ENCODE results near the gene GPLD1. TPM values are rescaled to one million over a fixed set of nuclear protein-coding genes. Genes with fewer than 3 reads are reported as not detected.
"Not testable (repeated sequence)": the region's sequence is repeated elsewhere in the genome, so short reads cannot be mapped to it uniquely, and the experiment has no call there.

The GPLD1 gene
- total RNA-seq, 6 experiments from 2014 or later, result 19.9 to 53.0 (median 38.9) TPM

GRCh38 chr6:24426729-24427446 lies 62.5 kb downstream of the GPLD1 start:
- DNase-seq (no peak), ATAC-seq (peak in 1 of 4 donors; percentile 23)
- intact Hi-C loops (cut with DNase I), result loop anchor here in 1 of 2 donors (5.0 kb wide), 1 partner anchor 95 kb away; no protein-coding TSS in a partner anchor
- WGBS (ENCODE audit: insufficient coverage, low coverage, low lambda C conversion rate, missing lambda C conversion rate), result 83% methylated on average over 10 of the region's 10 CpGs
- no peak overlapping the region for H3K27ac ChIP-seq
- no peak overlapping the region for H3K4me3 ChIP-seq
- no peaks in the 10 kb centered on the region for H3K27me3 ChIP-seq
- TF ChIP-seq POLR2A (IDR thresholded peaks at IDR 0.05), result no peak
- TF ChIP-seq CTCF (IDR thresholded peaks at IDR 0.05), result no peak
- H3K9me3 ChIP-seq, result no peaks in the 10 kb centered on the region
- H3K4me1 ChIP-seq, result no peaks in the 10 kb centered on the region
- peaks cover 5 to 88% (median 33%) of the 10 kb centered on the region in 4 donors for H3K36me3 ChIP-seq

DNA sequence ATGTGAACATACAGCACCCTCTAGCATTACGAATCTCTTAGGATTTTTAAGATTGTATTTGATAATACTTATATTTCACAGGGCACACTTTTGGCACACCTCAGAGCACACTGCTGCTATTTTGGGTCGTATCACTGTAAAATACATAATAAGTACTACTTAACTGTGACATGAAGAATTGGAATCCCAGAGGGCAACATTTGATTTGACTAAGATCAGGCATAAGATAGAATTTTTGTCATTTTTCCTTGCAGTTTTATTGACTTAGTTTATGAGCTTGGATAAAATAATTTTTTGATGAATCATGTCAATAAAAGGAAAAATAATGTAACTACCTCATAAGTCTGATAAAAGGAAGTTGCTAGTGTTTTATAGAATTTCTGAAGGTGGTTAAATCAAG lies 64.3 kb downstream of the GPLD1 start:
- 57% methylated on average over 2 of the region's 2 CpGs for WGBS (ENCODE audit: insufficient coverage, low coverage, low lambda C conversion rate, missing lambda C conversion rate)
- ATAC-seq, result no peak
- no peak for TF ChIP-seq CTCF (IDR thresholded peaks at IDR 0.05)
- no peak for TF ChIP-seq POLR2A (IDR thresholded peaks at IDR 0.05)
- Histone ChIP-seq H3K27me3 (no peaks in the 10 kb centered on the region), H3K9me3 (no peaks in the 10 kb centered on the region), H3K27ac (no peak overlapping the region), H3K36me3 (peaks cover 5 to 93% (median 41%) of the 10 kb centered on the region in 4 donors), H3K4me3 (no peak overlapping the region), H3K4me1 (no peaks in the 10 kb centered on the region)
- no peak for DNase-seq
- intact Hi-C loops (cut with DNase I), result loop anchor here in 1 of 2 donors (5.0 kb wide), 1 partner anchor 97 kb away; no protein-coding TSS in a partner anchor

GRCh38 chr6:24419526-24419925 lies 69.9 kb downstream of the GPLD1 start:
- H3K27ac ChIP-seq, result no peak overlapping the region
- ATAC-seq, result no peak
- no peaks in the 10 kb centered on the region for H3K27me3 ChIP-seq
- TF ChIP-seq CTCF (IDR thresholded peaks at IDR 0.05) (no peak), POLR2A (IDR thresholded peaks at IDR 0.05) (no peak)
- no peak for DNase-seq
- intact Hi-C loops (cut with DNase I), result no loop called here
- H3K9me3 ChIP-seq, result no peaks in the 10 kb centered on the region
- no peaks in the 10 kb centered on the region for H3K4me1 ChIP-seq
- no peak overlapping the region for H3K4me3 ChIP-seq
- peaks cover 5 to 95% (median 45%) of the 10 kb centered on the region in 4 donors for H3K36me3 ChIP-seq

DNA sequence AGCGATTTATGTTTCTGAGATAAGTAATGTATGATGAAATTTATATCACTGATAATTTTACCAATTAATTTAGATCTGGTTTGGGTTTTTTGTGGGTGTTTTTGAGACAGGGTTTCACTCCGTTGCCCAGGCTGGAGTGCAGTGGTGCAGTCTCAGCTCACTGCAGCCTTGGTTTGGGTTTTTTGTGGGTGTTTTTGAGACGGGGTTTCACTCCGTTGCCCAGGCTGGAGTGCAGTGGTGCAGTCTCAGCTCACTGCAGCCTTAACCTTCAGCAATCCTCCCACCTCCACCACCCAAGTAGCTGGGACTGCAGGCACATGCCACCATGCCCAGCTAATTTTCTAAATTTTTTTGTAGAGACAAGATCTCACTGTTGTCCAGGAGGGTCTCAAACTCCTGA lies 73.6 kb downstream of the GPLD1 start:
- DNase-seq (no peak), ATAC-seq (no peak)
- H3K9me3 ChIP-seq, result no peaks in the 10 kb centered on the region
- H3K27ac ChIP-seq, result no peak overlapping the region
- H3K36me3 ChIP-seq, result peaks cover 0 to 75% (median 24%) of the 10 kb centered on the region in 4 donors
- H3K27me3 ChIP-seq, result no peaks in the 10 kb centered on the region
- no peaks in the 10 kb centered on the region for H3K4me1 ChIP-seq
- no peak overlapping the region for H3K4me3 ChIP-seq
- WGBS (ENCODE audit: insufficient coverage, low coverage, low lambda C conversion rate, missing lambda C conversion rate), result 84% methylated on average over 4 of the region's 4 CpGs
- intact Hi-C loops (cut with DNase I), result no loop called here
- TF ChIP-seq POLR2A (IDR thresholded peaks at IDR 0.05) (no peak), CTCF (IDR thresholded peaks at IDR 0.05) (no peak)

DNA sequence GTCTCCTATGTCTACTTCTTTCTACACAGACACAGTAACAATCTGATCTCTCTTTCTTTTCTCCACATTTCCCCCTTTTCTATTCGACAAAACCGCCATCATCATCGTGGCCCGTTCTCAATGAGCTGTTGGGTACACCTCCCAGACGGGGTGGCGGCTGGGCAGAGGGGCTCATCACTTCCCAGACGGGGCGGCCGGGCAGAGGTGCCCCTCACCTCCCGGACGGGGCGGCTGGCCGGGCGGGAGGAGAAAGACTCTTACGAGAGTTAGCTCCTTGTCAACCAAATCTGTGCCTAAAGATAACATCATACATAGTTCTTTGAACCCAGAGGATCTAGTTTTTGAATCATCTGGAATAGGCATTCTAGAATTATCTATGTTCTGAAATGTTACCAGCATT lies 74.8 kb downstream of the GPLD1 start:
- H3K4me1 ChIP-seq; H3K9me3 ChIP-seq; intact Hi-C loops (cut with DNase I); H3K27me3 ChIP-seq; H3K4me3 ChIP-seq; DNase-seq; ATAC-seq; H3K27ac ChIP-seq: not testable (repeated sequence)
- 99% methylated on average over 14 of the region's 15 CpGs for WGBS (ENCODE audit: insufficient coverage, low coverage, low lambda C conversion rate, missing lambda C conversion rate)
- H3K36me3 ChIP-seq, result peaks cover 0 to 74% (median 20%) of the 10 kb centered on the region in 4 donors

All from right lobe of liver (tissue), 6 donors.